ENCODE results near the gene PRSS36. TPM values are rescaled to one million over a fixed set of nuclear protein-coding genes. Genes with fewer than 3 reads are reported as not detected.
A peak's percentile ranks its signal among the peaks of the same experiment; 100 is the strongest.
"Not testable (repeated sequence)": the region's sequence is repeated elsewhere in the genome, so short reads cannot be mapped to it uniquely, and the experiment has no call there.

PRSS36 gene
- total RNA-seq, 1 donor from 2014 or later = 0.34 TPM

DNA sequence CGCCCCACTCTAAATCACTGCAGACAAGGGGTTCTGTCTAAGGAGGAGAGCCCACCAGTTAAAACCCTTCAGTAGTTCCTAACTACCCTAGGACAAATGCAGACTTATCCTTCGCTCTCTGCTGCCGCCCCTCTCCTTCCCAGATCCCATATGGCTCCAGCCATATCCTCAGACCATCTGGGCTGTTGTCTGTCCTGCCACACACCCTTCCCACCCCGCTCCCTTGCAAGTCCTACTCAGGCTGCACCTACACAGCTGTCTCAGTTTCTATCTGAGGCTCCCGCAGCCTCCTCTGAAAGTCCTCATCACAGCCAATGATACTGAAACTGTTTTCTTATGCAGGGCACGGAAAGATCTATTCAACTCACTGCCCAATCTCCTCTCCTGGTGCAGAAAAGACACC, 42.4 kb downstream of the PRSS36 start:
- H3K36me3 Mint-ChIP-seq (ENCODE audit: low read depth) = peaks cover 19% of the 10 kb centered on the region
- H3K4me1 Mint-ChIP-seq (ENCODE audit: low read depth) = peaks cover 22% of the 10 kb centered on the region
- H3K27me3 Mint-ChIP-seq (ENCODE audit: insufficient read depth) = no peaks in the 10 kb centered on the region
- DNase-seq (ENCODE audit: low spot score) = no peak
- intact Hi-C loops (cut with micrococcal nuclease) = loop anchor here (2.0 to 5.0 kb wide), 3 partner anchors 33 to 245 kb away; partner anchors contain the start of genes ZNF646 and ZNF668
- peak overlapping the region; percentile 84 for H3K4me3 Mint-ChIP-seq
- no peaks in the 10 kb centered on the region for H3K9me3 Mint-ChIP-seq
- H3K27ac Mint-ChIP-seq = peak overlapping the region; percentile 86

GRCh38 chr16:31106509-31107464, 43.1 kb downstream of the PRSS36 start:
- no peaks in the 10 kb centered on the region for H3K27me3 Mint-ChIP-seq (ENCODE audit: insufficient read depth)
- H3K9me3 Mint-ChIP-seq = no peaks in the 10 kb centered on the region
- H3K27ac Mint-ChIP-seq = peak overlapping the region; percentile 86
- H3K36me3 Mint-ChIP-seq (ENCODE audit: low read depth) = peaks cover 17% of the 10 kb centered on the region
- DNase-seq (ENCODE audit: low spot score) = no peak
- H3K4me1 Mint-ChIP-seq (ENCODE audit: low read depth) = peaks cover 22% of the 10 kb centered on the region
- intact Hi-C loops (cut with micrococcal nuclease) = loop anchor here (2.0 to 5.0 kb wide), 3 partner anchors 32 to 246 kb away; partner anchors contain the start of genes ZNF646 and ZNF668
- peak overlapping the region; percentile 84 for H3K4me3 Mint-ChIP-seq

DNA sequence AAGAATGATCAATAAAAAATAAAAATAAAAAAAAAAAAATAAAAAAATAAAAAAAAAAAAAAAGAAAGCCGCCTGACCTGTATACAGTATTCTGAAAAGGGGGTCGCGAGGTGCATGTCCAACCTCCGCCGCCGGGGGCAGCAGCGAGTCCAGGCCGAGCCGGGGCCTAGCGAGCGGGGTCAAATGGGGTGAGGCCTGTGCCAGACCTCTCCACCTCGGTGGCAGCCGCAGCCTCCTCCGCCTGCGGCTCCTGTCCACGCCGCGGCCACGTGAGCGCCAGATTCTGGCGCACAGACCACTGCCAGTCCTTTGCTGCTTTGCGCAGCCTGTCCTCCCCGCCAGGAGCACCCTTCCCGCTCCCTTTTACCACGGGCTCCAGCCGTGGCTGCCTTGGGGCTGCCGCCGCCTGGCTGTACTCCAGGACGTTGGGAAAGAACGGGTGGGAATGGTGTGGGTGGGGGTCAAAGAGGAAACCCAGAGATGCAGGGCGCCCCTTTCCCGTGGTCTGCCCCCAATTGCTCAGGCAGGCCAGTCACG, 44.1 kb downstream of the PRSS36 start:
- peak; percentile 72 for DNase-seq (ENCODE audit: low spot score)
- H3K27ac Mint-ChIP-seq = no peak overlapping the region
- H3K4me1 Mint-ChIP-seq (ENCODE audit: low read depth) = peaks cover 22% of the 10 kb centered on the region
- H3K4me3 Mint-ChIP-seq = no peak overlapping the region
- intact Hi-C loops (cut with micrococcal nuclease) = loop anchor here (2.0 to 5.0 kb wide), 3 partner anchors 31 to 247 kb away; partner anchors contain the start of genes ZNF646 and ZNF668
- H3K9me3 Mint-ChIP-seq = no peaks in the 10 kb centered on the region
- no peaks in the 10 kb centered on the region for H3K27me3 Mint-ChIP-seq (ENCODE audit: insufficient read depth)
- peaks cover 12% of the 10 kb centered on the region for H3K36me3 Mint-ChIP-seq (ENCODE audit: low read depth)

- H3K27me3 Mint-ChIP-seq (ENCODE audit: insufficient read depth); H3K4me3 Mint-ChIP-seq; H3K36me3 Mint-ChIP-seq (ENCODE audit: low read depth); H3K9me3 Mint-ChIP-seq; intact Hi-C loops (cut with micrococcal nuclease); H3K4me1 Mint-ChIP-seq (ENCODE audit: low read depth); DNase-seq (ENCODE audit: low spot score); H3K27ac Mint-ChIP-seq: not testable (repeated sequence)
These were observed 48.8 kb downstream of the PRSS36 start for GRCh38 chr16:31100876-31101641.

GRCh38 chr16:31099860-31100638, 49.8 kb downstream of the PRSS36 start:
- Mint-ChIP-seq H3K27me3 (ENCODE audit: insufficient read depth) (peaks cover 1% of the 10 kb centered on the region), H3K4me1 (ENCODE audit: low read depth) (peaks cover 12% of the 10 kb centered on the region), H3K27ac (no peak overlapping the region), H3K9me3 (no peaks in the 10 kb centered on the region), H3K4me3 (no peak overlapping the region), H3K36me3 (ENCODE audit: low read depth) (no peaks in the 10 kb centered on the region)
- DNase-seq (ENCODE audit: low spot score) = no peak
- intact Hi-C loops (cut with micrococcal nuclease) = no loop called here

- Mint-ChIP-seq H3K27ac (peak within 1 kb of the TSS; percentile 82), H3K4me1 (ENCODE audit: low read depth) (peaks cover 27% of the 10 kb centered on the region), H3K27me3 (ENCODE audit: insufficient read depth) (no peaks in the 10 kb centered on the region), H3K4me3 (peak within 1 kb of the TSS; percentile 95), H3K36me3 (ENCODE audit: low read depth) (peaks cover 5% of the 10 kb centered on the region), H3K9me3 (no peaks in the 10 kb centered on the region)
- peak; percentile 84 for DNase-seq (ENCODE audit: low spot score)
- intact Hi-C loops (cut with micrococcal nuclease) = loop anchor here (1.0 to 5.0 kb wide), 9 partner anchors 14 to 348 kb away; partner anchors contain the start of genes BCKDK, FBXL19, KAT8 and SETD1A
These were observed 55.3 kb downstream of the PRSS36 start, which contains the start of gene VKORC1 for GRCh38 chr16:31094424-31095120. Gene VKORC1, minus strand, starts transcription at chr16:31094797. Its CDS starts 68 bp downstream, at chr16:31094729.

GRCh38 chr16:31094088-31094423, 55.8 kb downstream of the PRSS36 start:
- Mint-ChIP-seq H3K4me1 (ENCODE audit: low read depth) (peaks cover 27% of the 10 kb centered on the region), H3K9me3 (no peaks in the 10 kb centered on the region), H3K36me3 (ENCODE audit: low read depth) (peaks cover 5% of the 10 kb centered on the region), H3K4me3 (peak overlapping the region; percentile 95), H3K27ac (peak overlapping the region; percentile 82), H3K27me3 (ENCODE audit: insufficient read depth) (no peaks in the 10 kb centered on the region)
- intact Hi-C loops (cut with micrococcal nuclease) = loop anchor here (1.0 to 5.0 kb wide), 9 partner anchors 15 to 348 kb away; partner anchors contain the start of genes BCKDK, FBXL19, KAT8 and SETD1A
- DNase-seq (ENCODE audit: low spot score) = no peak

- peaks cover 5% of the 10 kb centered on the region for H3K36me3 Mint-ChIP-seq (ENCODE audit: low read depth)
- peaks cover 27% of the 10 kb centered on the region for H3K4me1 Mint-ChIP-seq (ENCODE audit: low read depth)
- no peaks in the 10 kb centered on the region for H3K27me3 Mint-ChIP-seq (ENCODE audit: insufficient read depth)
- no peak overlapping the region for H3K27ac Mint-ChIP-seq
- peak overlapping the region; percentile 71 for H3K4me3 Mint-ChIP-seq
- no peak for DNase-seq (ENCODE audit: low spot score)
- H3K9me3 Mint-ChIP-seq = no peaks in the 10 kb centered on the region
- intact Hi-C loops (cut with micrococcal nuclease) = loop anchor here (5.0 kb wide), 1 partner anchor 349 kb away; the partner anchor contains the start of gene ZNF843
These were observed 56.6 kb downstream of the PRSS36 start for GRCh38 chr16:31093132-31093703.

GRCh38 chr16:31092330-31092729, 57.5 kb downstream of the PRSS36 start:
- H3K4me1 Mint-ChIP-seq (ENCODE audit: low read depth) = peaks cover 27% of the 10 kb centered on the region
- no peak for DNase-seq (ENCODE audit: low spot score)
- H3K36me3 Mint-ChIP-seq (ENCODE audit: low read depth) = peaks cover 5% of the 10 kb centered on the region
- intact Hi-C loops (cut with micrococcal nuclease) = loop anchor here (5.0 kb wide), 1 partner anchor 350 kb away; the partner anchor contains the start of gene ZNF843
- no peaks in the 10 kb centered on the region for H3K9me3 Mint-ChIP-seq
- no peak overlapping the region for H3K27ac Mint-ChIP-seq
- peak overlapping the region; percentile 56 for H3K4me3 Mint-ChIP-seq
- H3K27me3 Mint-ChIP-seq (ENCODE audit: insufficient read depth) = no peaks in the 10 kb centered on the region

GRCh38 chr16:31090540-31090939, 59.3 kb downstream of the PRSS36 start:
- no peaks in the 10 kb centered on the region for H3K27me3 Mint-ChIP-seq (ENCODE audit: insufficient read depth)
- no peak for DNase-seq (ENCODE audit: low spot score)
- peaks cover 8% of the 10 kb centered on the region for H3K36me3 Mint-ChIP-seq (ENCODE audit: low read depth)
- H3K4me1 Mint-ChIP-seq (ENCODE audit: low read depth) = peaks cover 18% of the 10 kb centered on the region
- peak overlapping the region; percentile 23 for H3K27ac Mint-ChIP-seq
- intact Hi-C loops (cut with micrococcal nuclease) = loop anchor here (5.0 kb wide), 1 partner anchor 352 kb away; the partner anchor contains the start of gene ZNF843
- no peak overlapping the region for H3K4me3 Mint-ChIP-seq
- no peaks in the 10 kb centered on the region for H3K9me3 Mint-ChIP-seq

DNA sequence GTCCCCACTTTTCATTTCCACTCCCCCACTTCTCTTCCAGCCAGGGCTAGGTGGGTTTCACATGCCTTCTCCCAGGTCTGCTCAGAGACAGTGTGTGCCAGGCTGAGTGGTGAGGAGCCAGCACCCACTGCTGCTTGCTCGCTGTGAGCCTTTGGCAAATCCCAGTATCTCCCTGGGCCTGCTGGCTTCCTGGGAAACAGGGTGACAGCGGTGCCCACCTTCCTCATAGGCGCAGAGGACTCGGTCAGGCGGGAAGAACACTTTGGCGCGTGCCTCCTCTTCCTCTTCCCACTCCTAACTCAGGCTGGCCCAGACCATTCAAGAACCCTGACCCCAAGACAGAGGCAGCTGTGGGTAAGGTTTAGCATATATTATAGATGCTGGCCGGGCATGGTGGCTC, 60.7 kb downstream of the PRSS36 start:
- Mint-ChIP-seq H3K9me3 (no peaks in the 10 kb centered on the region), H3K4me1 (ENCODE audit: low read depth) (peaks cover 12% of the 10 kb centered on the region), H3K36me3 (ENCODE audit: low read depth) (peaks cover 10% of the 10 kb centered on the region), H3K27me3 (ENCODE audit: insufficient read depth) (no peaks in the 10 kb centered on the region), H3K27ac (no peak overlapping the region), H3K4me3 (no peak overlapping the region)
- no peak for DNase-seq (ENCODE audit: low spot score)
- intact Hi-C loops (cut with micrococcal nuclease) = no loop called here
